HFF-Myc (cell line): ENCODE results near the gene TP53RK.

ENCODE experiments used
- DNase-seq: peaks from one replicate; pipeline ENCODE4 v3.0.0-alpha.2; 2011; ENCODE audit warnings: low read depth; ENCODE audit errors: extremely low read depth
- H3K4me3 ChIP-seq: replicated peaks from 2 replicates; pipeline ENCODE4 v1.5.1; 2011; ENCODE audit warnings: low read depth, mild to moderate bottlenecking, control low read depth, low read length
- CTCF ChIP-seq: IDR thresholded peaks from 2 replicates; pipeline ENCODE4 v1.5.1; 2012; ENCODE audit warnings: mild to moderate bottlenecking, low read depth, low read length, control low read depth; ENCODE audit errors: missing control alignments

TP53RK gene

GRCh38 chr20:46674253-46675083 is 14.8 kb downstream of the TP53RK start:
- no peak for TF ChIP-seq CTCF
- H3K4me3 ChIP-seq, result no peak overlapping the region
- DNase-seq, result no peak

GRCh38 chr20:46673394-46674252 is 15.6 kb downstream of the TP53RK start:
- no peak for TF ChIP-seq CTCF
- no peak overlapping the region for H3K4me3 ChIP-seq

GRCh38 chr20:46672543-46673148 is 16.6 kb downstream of the TP53RK start:
- DNase-seq, result no peak
- no peak for TF ChIP-seq CTCF
- no peak overlapping the region for H3K4me3 ChIP-seq

More at GRCh38 chr20:46673394-46674252, 15.6 kb downstream of the TP53RK start:
- DNase-seq, result no peak

- no peak overlapping the region for H3K4me3 ChIP-seq
- DNase-seq, result no peak
- no peak for TF ChIP-seq CTCF
Measured at GRCh38 chr20:46671866-46672542, 17.2 kb downstream of the TP53RK start.

GRCh38 chr20:46670585-46671584 is 18.4 kb downstream of the TP53RK start:
- no peak for DNase-seq
- no peak for TF ChIP-seq CTCF
- no peak overlapping the region for H3K4me3 ChIP-seq

- DNase-seq, result no peak
- TF ChIP-seq CTCF, result no peak
- no peak overlapping the region for H3K4me3 ChIP-seq
Measured at GRCh38 chr20:46670228-46670584, 19.0 kb downstream of the TP53RK start.
